Right atrium auricular region (tissue), 2 donors: ENCODE results near the gene ASTN2. TPM values are rescaled to one million over a fixed set of nuclear protein-coding genes. Genes with fewer than 3 reads are reported as not detected.

Source experiments
- DNase-seq: peaks from one replicate; pipeline ENCODE4 v3.0.0-alpha.2; 2019; ENCODE audit warnings: low spot score
- H3K27ac ChIP-seq, 2 donors: fragments of 200-600 bp; sonication (generic); 1 replicate in 1 of 2; 2 replicates in 1 of 2; pipeline ENCODE4 v1.5.1; 2016 to 2019
- H3K27me3 ChIP-seq, 2 donors: fragments of 200-600 bp; sonication (generic); one replicate each; pipeline versions ENCODE4 v1.5.1 to v1.6.0; 2017 to 2019
- H3K36me3 ChIP-seq: fragments of 200-600 bp; sonication (generic); one replicate; pipeline ENCODE4 v1.5.1; 2016
- H3K4me1 ChIP-seq, 2 donors: fragments of 200-600 bp; sonication (generic); one replicate each; pipeline versions ENCODE4 v1.5.1 to v1.6.0; 2017 to 2019
- H3K4me3 ChIP-seq, 2 donors: fragments of 200-600 bp; sonication (generic); 1 replicate in 1 of 2; 2 replicates in 1 of 2; pipeline ENCODE4 v1.5.1; 2017 to 2019; ENCODE audit warnings: mild to moderate bottlenecking in 1 of 2, moderate library complexity in 1 of 2
- H3K9me3 ChIP-seq, 2 donors: fragments of 200-600 bp; sonication (generic); one replicate each; pipeline ENCODE4 v1.5.1; 2019
- CTCF ChIP-seq, 2 donors: fragments of 200-600 bp; sonication (generic); IDR thresholded peaks; one replicate each; pipeline ENCODE4 v1.5.1; 2019; ENCODE audit warnings: antibody characterized with exemption in 2 of 2
- total RNA-seq, 2 donors: library from RNA; depleted of rRNA; stranded (reverse); fragments of >200 nt; gene quantifications; one replicate each; pipeline ENCODE4 v1.1.0, GENCODE V29; 2016

ASTN2 gene
- total RNA-seq, 2 donors from 2014 or later: 11.1 to 32.2 TPM

GRCh38 chr9:116471944-116472506, 942.8 kb downstream of the ASTN2 start:
- Histone ChIP-seq H3K36me3 (no peaks in the 10 kb centered on the region), H3K4me1 (peaks cover 0 to 20% of the 10 kb centered on the region in 2 donors), H3K4me3 (no peak overlapping the region), H3K27ac (peak overlapping the region; percentile 66 to 72), H3K27me3 (no peaks in the 10 kb centered on the region), H3K9me3 (no peaks in the 10 kb centered on the region)
- DNase-seq: no peak
- TF ChIP-seq CTCF (IDR thresholded peaks at IDR 0.05): no peak

- Histone ChIP-seq H3K9me3 (no peaks in the 10 kb centered on the region), H3K27ac (peak overlapping the region; percentile 66 to 72), H3K36me3 (no peaks in the 10 kb centered on the region), H3K27me3 (no peaks in the 10 kb centered on the region), H3K4me1 (peaks cover 0 to 13% of the 10 kb centered on the region in 2 donors), H3K4me3 (no peak overlapping the region)
- no peak for DNase-seq
- no peak for TF ChIP-seq CTCF (IDR thresholded peaks at IDR 0.05)
Measured at GRCh38 chr9:116471093-116471906, 943.6 kb downstream of the ASTN2 start.

GRCh38 chr9:116468793-116469527, 945.9 kb downstream of the ASTN2 start:
- no peak for DNase-seq
- no peaks in the 10 kb centered on the region for H3K36me3 ChIP-seq
- no peaks in the 10 kb centered on the region for H3K27me3 ChIP-seq
- peaks cover 0 to 12% of the 10 kb centered on the region in 2 donors for H3K4me1 ChIP-seq
- TF ChIP-seq CTCF (IDR thresholded peaks at IDR 0.05): no peak
- no peaks in the 10 kb centered on the region for H3K9me3 ChIP-seq
- no peak overlapping the region for H3K27ac ChIP-seq
- no peak overlapping the region for H3K4me3 ChIP-seq

GRCh38 chr9:116468369-116468768, 946.5 kb downstream of the ASTN2 start:
- no peaks in the 10 kb centered on the region for H3K36me3 ChIP-seq
- H3K9me3 ChIP-seq: no peaks in the 10 kb centered on the region
- no peaks in the 10 kb centered on the region for H3K27me3 ChIP-seq
- no peak for DNase-seq
- H3K4me3 ChIP-seq: no peak overlapping the region
- H3K27ac ChIP-seq: no peak overlapping the region
- H3K4me1 ChIP-seq: peaks cover 0 to 12% of the 10 kb centered on the region in 2 donors
- TF ChIP-seq CTCF (IDR thresholded peaks at IDR 0.05): no peak

- no peaks in the 10 kb centered on the region for H3K9me3 ChIP-seq
- H3K27me3 ChIP-seq: no peaks in the 10 kb centered on the region
- no peak overlapping the region for H3K4me3 ChIP-seq
- no peak for DNase-seq
- H3K27ac ChIP-seq: no peak overlapping the region
- no peaks in the 10 kb centered on the region for H3K36me3 ChIP-seq
- H3K4me1 ChIP-seq: peaks cover 0 to 12% of the 10 kb centered on the region in 2 donors
- no peak for TF ChIP-seq CTCF (IDR thresholded peaks at IDR 0.05)
Measured at GRCh38 chr9:116467740-116468351, 947.0 kb downstream of the ASTN2 start.
